ENCODE results near the gene INTS7. TPM values are rescaled to one million over a fixed set of nuclear protein-coding genes. Genes with fewer than 3 reads are reported as not detected.

INTS7 gene
- total RNA-seq, 1 experiment from 2014 or later = 21.7 TPM

DNA sequence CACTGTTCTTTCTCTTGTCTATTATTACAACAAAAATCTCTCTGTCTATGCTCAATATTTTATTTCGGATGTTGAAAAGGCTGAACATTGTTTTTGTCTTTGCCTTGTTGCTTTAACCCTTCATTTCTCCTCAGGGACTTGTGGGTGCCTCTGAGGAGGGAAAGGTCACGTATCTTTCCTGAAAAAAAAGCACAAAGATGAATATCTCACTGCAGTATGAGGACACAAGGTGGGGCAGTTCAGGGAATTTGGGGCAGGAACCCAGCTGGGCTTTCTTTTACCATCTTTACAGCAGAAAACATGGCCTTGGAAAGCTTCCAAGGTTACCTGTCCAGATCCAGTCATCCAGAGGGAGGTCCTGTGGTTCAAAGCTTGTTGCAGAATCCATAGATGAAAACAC is 105.7 kb downstream of the INTS7 start:
- Histone ChIP-seq H3K79me2 (ENCODE audit: insufficient read depth, low read length) (no peaks in the 10 kb centered on the region), H3K9ac (ENCODE audit: low read length) (no peak overlapping the region), H3K9me2 (ENCODE audit: insufficient read depth) (no peaks in the 10 kb centered on the region), H3K4me3 (replicated peaks in 1 of 2; ENCODE audit: low read depth in 1 of 2, low read length in 2 of 2) (no peak overlapping the region), H4K20me1 (ENCODE audit: insufficient read depth) (no peaks in the 10 kb centered on the region; the same call in 1 of the 2 replicates), H3K4me2 (ENCODE audit: low read length) (no peak overlapping the region), H2AFZ (ENCODE audit: low read depth, low read length, poor library complexity, severe bottlenecking) (no peak overlapping the region), H3K36me3 (ENCODE audit: control insufficient read depth in 1 of 2, insufficient read depth in 2 of 2, low read length in 2 of 2) (no peaks in the 10 kb centered on the region), H3K27ac (ENCODE audit: low read depth, low read length) (no peak overlapping the region), H3K9me3 (ENCODE audit: control insufficient read depth in 1 of 2, insufficient read depth in 1 of 2, low read depth in 1 of 2, low read length in 2 of 2) (no peaks in the 10 kb centered on the region), H3K4me1 (ENCODE audit: control insufficient read depth in 1 of 2, insufficient read depth in 2 of 2, low read length in 2 of 2) (peaks cover 0 to 4% of the 10 kb centered on the region in 2 experiments; a peak in 1 of 4 replicates), H3K27me3 (ENCODE audit: insufficient read depth, low read length) (no peaks in the 10 kb centered on the region)
- ATAC-seq (no peak), DNase-seq (ENCODE audit: low read depth, low spot score) (no peak)
- POLR2A ChIA-PET = no interaction called here
- RAD21 ChIA-PET (ENCODE audit: low non-redundant PET in 1 of 2, low total read pairs in 2 of 2, uncharacterized antibody in 2 of 2, unreplicated experiment in 2 of 2) = no interaction called here
- TF ChIP-seq CEBPB (IDR thresholded peaks at IDR 0.05; ENCODE audit: low read depth) (no peak), SIN3A (IDR thresholded peaks at IDR 0.05; ENCODE audit: low read depth) (no peak), EGR1 (IDR thresholded peaks at IDR 0.05; ENCODE audit: low read depth) (no peak), SP1 (IDR thresholded peaks at IDR 0.05; ENCODE audit: low read depth) (no peak), YY1 (IDR thresholded peaks at IDR 0.05; ENCODE audit: extremely low read depth, insufficient replicate concordance, low read depth, low read length) (no peak)
- TF ChIP-seq, protein P1, sequence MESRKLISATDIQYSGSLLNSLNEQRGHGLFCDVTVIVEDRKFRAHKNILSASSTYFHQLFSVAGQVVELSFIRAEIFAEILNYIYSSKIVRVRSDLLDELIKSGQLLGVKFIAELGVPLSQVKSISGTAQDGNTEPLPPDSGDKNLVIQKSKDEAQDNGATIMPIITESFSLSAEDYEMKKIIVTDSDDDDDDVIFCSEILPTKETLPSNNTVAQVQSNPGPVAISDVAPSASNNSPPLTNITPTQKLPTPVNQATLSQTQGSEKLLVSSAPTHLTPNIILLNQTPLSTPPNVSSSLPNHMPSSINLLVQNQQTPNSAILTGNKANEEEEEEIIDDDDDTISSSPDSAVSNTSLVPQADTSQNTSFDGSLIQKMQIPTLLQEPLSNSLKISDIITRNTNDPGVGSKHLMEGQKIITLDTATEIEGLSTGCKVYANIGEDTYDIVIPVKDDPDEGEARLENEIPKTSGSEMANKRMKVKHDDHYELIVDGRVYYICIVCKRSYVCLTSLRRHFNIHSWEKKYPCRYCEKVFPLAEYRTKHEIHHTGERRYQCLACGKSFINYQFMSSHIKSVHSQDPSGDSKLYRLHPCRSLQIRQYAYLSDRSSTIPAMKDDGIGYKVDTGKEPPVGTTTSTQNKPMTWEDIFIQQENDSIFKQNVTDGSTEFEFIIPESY (IDR thresholded peaks at IDR 0.05; ENCODE audit: extremely low read depth, insufficient replicate concordance, low read length) = no peak
- TF ChIP-seq, protein P2, sequence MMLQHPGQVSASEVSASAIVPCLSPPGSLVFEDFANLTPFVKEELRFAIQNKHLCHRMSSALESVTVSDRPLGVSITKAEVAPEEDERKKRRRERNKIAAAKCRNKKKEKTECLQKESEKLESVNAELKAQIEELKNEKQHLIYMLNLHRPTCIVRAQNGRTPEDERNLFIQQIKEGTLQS (IDR thresholded peaks at IDR 0.05) = no peak
- BruUV-seq (replicated peaks) = no TSS peak
- intact Hi-C loops (cut with micrococcal nuclease) = no loop called here
- CTCF ChIA-PET = no interaction called here
